ENCODE measurements around the gene APBA2.
A peak's percentile ranks its signal among the peaks of the same experiment; 100 is the strongest.

Gene APBA2

GRCh38 chr15:28984421-28985315 is 98.9 kb downstream of the APBA2 start:
- DNase-seq (ENCODE audit: low read depth), result no peak

- DNase-seq (ENCODE audit: low read depth), result no peak
Observed at GRCh38 chr15:28985316-28985645, 99.5 kb downstream of the APBA2 start.

- DNase-seq (ENCODE audit: low read depth), result no peak
Observed at GRCh38 chr15:28985691-28986090, 99.9 kb downstream of the APBA2 start.

DNA sequence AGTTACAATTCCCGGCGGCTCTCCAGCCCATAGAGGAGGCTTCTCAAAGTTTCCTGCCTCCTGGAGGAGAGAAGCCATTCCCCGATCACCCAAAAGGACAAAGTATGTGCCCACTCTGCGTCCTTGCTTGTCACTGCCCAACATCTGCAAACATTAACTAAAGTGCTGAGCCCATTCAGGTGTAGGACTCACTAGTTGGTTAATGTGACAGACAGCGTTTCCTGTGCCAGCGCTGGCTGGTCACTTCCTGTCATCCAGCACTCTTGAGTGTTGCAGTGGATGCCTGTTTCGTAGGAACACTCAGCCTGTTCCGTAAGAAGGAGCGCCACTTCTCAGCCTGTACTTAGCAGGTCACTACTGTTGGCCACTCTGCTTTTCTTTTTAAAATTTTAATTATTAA is 100.3 kb downstream of the APBA2 start:
- DNase-seq (ENCODE audit: low read depth), result no peak

DNA sequence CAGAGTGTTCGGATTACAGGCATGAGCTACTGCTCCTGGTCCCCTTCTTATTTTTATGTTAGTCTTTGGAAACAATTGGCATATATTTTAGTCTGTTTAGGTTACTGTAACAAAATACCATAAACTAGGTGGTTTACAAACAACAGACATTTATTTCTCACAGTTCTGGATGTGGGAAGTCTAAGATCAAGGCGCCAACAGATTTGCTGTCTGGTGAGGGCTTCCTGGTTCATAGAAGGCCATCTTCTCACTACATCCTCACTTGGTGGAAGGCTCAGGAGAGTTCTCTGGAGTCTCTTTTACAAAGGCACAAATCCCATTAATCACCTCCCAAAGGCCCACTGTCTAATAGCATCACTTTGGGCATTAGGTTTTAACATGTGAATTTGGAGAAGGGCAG is 101.0 kb downstream of the APBA2 start:
- no peak for DNase-seq (ENCODE audit: low read depth)

DNA sequence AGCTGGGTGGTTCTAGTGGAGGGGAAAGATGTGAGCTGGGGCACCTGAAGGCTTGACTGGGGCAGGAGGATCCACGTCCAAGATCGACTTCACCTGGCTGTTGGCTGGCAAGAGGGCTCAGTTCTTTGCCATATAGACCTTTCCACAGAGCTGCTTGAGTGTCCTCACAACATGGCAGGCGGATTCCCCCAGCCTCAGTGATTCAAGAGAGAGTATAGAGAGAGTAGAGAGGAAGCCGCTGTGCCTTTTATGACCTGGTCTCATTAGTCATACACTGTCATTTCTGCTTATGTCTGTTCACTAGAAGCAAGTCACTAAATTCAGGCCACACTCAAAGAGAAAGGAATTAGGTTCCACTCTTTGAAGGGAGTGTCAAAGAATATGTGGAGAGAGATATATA is 101.6 kb downstream of the APBA2 start:
- no peak for DNase-seq (ENCODE audit: low read depth)

GRCh38 chr15:28989239-28989830 is 103.6 kb downstream of the APBA2 start:
- DNase-seq (ENCODE audit: low read depth), result peak; percentile 29

DNA sequence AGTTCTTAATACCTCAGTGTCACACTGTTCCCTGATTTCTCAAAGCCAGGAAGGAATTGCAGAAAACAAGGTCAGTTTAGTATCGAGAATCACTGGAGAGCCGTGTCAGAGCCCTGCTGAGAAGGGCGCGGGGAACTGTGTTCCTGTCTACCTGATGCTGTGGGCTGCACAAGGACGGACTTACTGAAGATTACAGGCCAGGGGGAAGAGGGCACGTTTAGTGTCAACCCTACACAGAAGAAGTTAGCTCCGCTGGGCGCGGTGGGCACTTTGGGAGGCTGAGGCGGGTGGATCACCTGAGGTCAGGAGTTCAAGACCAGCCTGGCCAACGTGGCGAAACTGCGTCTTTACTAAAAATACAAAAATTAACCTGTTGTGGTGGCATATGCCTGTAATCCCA is 104.1 kb downstream of the APBA2 start:
- no peak for DNase-seq (ENCODE audit: low read depth)

GRCh38 chr15:28990390-28990789 is 104.6 kb downstream of the APBA2 start:
- no peak for DNase-seq (ENCODE audit: low read depth)

DNA sequence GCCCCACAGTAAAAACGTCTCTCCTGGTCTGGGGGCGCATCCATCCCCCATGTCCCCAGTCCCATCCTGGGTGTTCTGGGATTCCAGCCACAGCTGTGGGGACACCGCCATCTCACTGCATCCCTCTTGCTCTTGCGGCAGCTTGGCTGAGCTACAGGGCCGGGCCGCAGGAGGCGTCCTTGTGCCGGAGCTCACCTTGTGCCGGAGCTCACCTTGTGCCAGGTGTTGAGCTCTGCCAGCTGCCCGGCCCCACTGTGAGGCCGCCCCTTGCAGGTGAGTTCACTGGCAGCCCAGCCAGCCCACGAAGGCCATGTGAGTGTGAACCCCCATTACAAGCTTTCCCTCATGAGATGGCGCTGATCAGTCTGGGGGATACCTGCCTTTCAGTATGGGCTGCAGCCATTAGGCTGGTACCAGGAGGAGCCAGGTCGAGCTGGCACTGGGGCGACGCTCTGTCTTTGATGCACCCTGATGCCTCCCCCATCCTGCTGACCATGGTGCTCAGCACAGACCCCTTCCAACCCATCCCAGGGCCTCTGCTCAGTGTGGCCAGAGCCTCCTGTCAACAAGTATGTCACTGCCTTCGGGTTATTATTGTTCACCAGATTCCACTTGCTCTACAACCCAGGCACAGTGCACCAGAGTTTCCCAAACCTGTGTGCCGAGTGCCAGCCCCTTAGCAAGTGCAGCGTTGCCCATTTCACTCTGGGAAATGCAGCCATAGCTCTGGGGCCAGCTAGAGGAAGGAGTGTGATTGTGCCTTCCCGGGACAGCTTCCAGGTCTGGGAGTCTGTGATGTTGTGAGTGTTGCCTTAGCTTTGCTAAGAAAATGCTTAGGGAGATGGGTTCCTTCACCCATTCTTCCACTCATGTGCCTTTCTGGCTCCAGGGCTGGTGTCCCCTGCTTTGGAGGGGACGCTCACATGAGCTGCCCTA is 105.7 kb downstream of the APBA2 start:
- no peak for DNase-seq (ENCODE audit: low read depth)

- DNase-seq (ENCODE audit: low read depth), result no peak
Observed at GRCh38 chr15:28992336-28992864, 106.6 kb downstream of the APBA2 start.

- no peak for DNase-seq (ENCODE audit: low read depth)
Observed at GRCh38 chr15:28993051-28993719, 107.4 kb downstream of the APBA2 start.

DNA sequence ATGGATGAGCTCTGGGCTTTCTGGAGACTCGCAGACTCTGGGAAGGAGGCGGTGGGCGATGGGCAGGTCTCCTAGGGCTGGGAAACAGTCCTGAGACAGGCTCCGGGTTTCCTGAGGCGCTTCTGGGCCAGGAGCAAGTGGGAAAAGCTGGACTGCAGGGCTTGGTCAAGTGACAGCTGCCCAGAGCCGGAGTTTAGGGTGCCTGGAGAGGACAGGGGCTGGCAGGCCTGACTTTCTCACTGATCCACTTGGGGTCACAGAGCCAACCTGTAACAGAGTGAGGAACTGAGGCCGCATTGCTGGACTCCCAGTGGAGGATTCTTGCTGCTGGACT is 107.9 kb downstream of the APBA2 start:
- DNase-seq (ENCODE audit: low read depth), result no peak

DNA sequence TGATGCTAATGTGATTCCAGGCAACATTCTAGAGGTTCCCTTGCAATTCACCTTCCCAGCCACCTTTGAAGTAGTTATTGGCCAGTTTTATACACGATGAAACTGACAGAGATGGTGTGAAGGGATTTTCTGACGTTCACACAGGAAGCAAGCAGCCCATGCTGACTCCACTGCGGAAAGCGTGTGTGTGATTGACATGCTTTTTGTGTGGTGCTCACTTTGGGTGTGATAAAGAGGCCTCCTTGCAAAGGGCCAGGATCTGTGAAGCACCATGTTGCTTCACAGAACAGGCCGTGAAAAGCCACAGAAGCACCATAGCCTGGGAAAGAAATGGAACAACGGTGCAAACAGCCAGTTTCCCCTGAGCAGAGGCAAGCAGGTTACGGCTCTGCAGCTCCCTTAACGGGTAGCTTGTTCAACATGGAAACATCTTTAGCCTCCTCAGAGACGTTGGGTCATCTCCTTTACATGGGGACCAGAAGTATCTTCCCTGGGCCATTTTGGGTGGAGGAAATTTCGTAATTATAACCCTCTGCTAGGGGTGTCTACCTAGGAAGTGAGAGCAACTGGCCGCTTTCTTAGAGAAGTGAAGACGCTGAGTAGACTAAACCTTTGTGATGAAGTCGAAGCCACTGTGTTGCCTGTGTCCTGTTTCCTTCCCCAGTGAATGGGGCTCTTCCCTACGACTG is 108.5 kb downstream of the APBA2 start:
- DNase-seq (ENCODE audit: low read depth), result no peak

GRCh38 chr15:28994831-28995596 is 109.2 kb downstream of the APBA2 start:
- no peak for DNase-seq (ENCODE audit: low read depth)

DNA sequence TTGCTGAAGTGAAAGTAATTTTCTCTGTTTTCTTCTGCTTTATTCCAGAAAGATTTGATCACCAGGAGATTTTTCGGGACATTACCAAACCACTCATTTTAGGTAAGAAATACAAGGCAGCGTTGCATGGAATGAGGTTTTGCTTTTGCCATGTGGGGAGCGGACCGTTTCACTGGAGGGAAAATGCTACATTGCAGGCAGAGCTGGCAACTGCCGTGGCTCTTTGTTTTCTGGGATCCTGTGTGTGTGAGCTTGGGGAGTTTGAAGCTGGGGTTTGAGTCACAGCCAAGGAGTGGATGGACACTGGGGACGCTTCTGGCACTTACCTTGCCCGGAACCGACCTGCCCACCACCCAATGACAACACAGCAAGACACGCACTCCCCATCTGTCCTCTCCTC is 109.9 kb downstream of the APBA2 start:
- DNase-seq (ENCODE audit: low read depth), result no peak

DNA sequence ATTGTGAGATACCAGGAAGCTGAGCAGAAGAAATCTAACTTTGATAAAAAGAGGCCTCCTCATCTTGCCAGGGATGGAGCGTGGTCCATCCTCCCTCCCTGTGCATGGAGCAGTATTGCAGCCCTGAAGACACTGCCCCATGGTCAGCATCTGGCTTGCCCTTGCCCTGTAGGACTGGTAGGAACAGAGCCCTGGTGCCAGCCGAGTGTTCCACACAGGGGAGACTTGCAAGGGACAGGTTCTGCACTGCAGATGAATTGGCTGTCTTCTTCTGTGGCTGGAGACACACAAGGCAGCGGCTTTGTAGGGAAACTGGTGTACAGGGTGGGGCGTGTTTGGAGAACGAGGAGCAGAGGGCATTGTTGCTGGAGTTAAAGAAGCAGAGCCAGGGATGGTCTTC is 110.5 kb downstream of the APBA2 start:
- no peak for DNase-seq (ENCODE audit: low read depth)

DNA sequence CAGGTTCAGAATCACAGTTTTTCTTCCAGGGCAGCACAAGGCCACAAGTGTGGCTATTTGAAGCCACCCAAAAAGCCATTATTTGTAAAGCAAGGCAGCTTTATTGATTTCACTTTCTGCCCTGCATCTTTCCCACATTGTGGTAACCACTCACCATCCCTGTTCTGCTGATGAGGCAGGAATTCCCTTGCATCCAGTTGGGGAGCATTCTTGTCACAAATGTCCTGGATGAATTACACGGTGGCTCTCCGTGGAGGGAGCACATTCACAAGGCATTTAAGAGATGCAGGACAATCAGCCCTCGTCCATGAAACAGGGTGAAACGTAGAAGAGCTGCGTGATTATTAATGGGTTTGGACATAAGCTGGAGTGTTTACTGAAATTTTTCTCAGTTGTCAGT is 111.2 kb downstream of the APBA2 start:
- DNase-seq (ENCODE audit: low read depth), result no peak

- no peak for DNase-seq (ENCODE audit: low read depth)
Observed at GRCh38 chr15:28997791-28998190, 112.0 kb downstream of the APBA2 start.

DNA sequence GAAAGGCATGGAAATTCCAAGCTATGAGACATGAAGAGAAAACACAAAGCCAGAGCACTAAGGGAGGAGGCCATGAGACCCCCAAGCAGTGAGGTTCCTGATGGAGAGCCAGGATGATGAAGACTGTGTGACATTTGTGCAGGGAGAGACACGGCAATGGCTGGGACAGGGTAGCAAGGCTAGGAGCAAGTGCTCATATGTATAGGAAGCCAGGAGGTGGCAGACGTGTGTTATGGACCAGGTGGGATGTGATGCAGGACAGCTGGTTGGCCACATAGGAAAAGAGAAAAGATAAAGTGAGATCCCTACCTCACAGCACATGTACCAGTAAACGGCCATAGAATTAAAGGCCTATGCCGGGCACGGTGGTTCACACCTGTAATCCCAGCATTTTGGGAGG is 112.7 kb downstream of the APBA2 start:
- no peak for DNase-seq (ENCODE audit: low read depth)
